Activated CD4-positive, alpha-beta T cell treated with anti-CD3 and anti-CD28 coated beads, Interleukin-2, amount 10 ng/mL, durations not matched to agents 7 days and 5 days (primary cell): ENCODE measurements around the gene ATP5F1B. TPM values are rescaled to one million over a fixed set of nuclear protein-coding genes. Genes with fewer than 3 reads are reported as not detected.

ENCODE experiments used
- CTCF ChIA-PET: fragments of 350-600 bp; sonication (Branson Sonifier 250); formaldehyde crosslinking; loops from one replicate; lab custom pipeline; 2021; ENCODE audit warnings: antibody characterized with exemption; lab: Charles Lee
- POLR2A ChIA-PET: fragments of 350-600 bp; sonication (Branson Sonifier 250); formaldehyde crosslinking; loops from one replicate; lab custom pipeline; 2021; ENCODE audit warnings: antibody characterized with exemption; lab: Charles Lee
- DNase-seq: peaks from one replicate; pipeline ENCODE4 v3.0.0-alpha.2; 2020
- H3K27ac Mint-ChIP-seq: one replicate; pipeline ENCODE4 v1.8.0; 2021; ENCODE audit warnings: mild to moderate bottlenecking, moderate library complexity, mixed read lengths
- H3K27me3 Mint-ChIP-seq: one replicate; pipeline ENCODE4 v1.8.0; 2021; ENCODE audit warnings: mixed read lengths
- H3K36me3 Mint-ChIP-seq: one replicate; pipeline ENCODE4 v1.8.0; 2021; ENCODE audit warnings: low read depth, mixed read lengths
- H3K4me1 Mint-ChIP-seq: one replicate; pipeline ENCODE4 v1.8.0; 2021; ENCODE audit warnings: mixed read lengths
- H3K4me3 Mint-ChIP-seq: one replicate; pipeline ENCODE4 v1.8.0; 2021; ENCODE audit warnings: mild to moderate bottlenecking, moderate library complexity, mixed read lengths
- H3K9me3 Mint-ChIP-seq: one replicate; pipeline ENCODE4 v1.8.0; 2021; ENCODE audit warnings: mixed read lengths
- total RNA-seq, 2 experiments: library from RNA; stranded (reverse); gene quantifications; one replicate each; pipeline ENCODE4 v1.2.3, GENCODE V29; 2021

ATP5F1B gene
- total RNA-seq, 2 experiments from 2014 or later = 506 to 539 TPM

DNA sequence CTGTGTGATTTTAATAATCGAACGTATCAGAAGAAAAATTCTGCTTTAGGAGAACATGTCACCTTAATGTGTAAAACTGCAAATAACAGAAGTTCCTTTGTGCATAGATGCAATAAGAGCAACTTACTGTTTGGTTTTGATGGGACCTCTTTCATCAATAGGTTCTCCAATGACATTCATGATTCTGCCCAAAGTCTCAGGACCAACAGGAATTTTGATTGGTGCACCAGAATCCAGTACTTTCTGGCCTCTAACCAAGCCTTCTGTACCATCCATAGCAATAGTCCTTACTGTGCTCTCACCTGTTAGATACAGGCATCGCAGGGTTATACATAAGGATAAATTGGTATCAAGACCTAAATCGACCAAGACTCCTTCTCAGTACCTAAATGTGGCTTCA, 1.1 kb downstream of the ATP5F1B start:
- Mint-ChIP-seq H3K36me3 (peaks cover 41% of the 10 kb centered on the region), H3K27me3 (no peaks in the 10 kb centered on the region), H3K4me3 (peak overlapping the region; percentile 93), H3K9me3 (no peaks in the 10 kb centered on the region), H3K27ac (peak overlapping the region; percentile 96), H3K4me1 (peaks cover 41% of the 10 kb centered on the region)
- no peak for DNase-seq
- ChIA-PET CTCF (interaction anchor here (4.3 kb wide), 1 partner anchor 9 kb away, joined by 27 read pairs; no protein-coding TSS in a partner anchor), POLR2A (interaction anchor here (0.6 kb wide), 1 partner anchor 8 kb away, joined by 3 read pairs; no protein-coding TSS in a partner anchor)

DNA sequence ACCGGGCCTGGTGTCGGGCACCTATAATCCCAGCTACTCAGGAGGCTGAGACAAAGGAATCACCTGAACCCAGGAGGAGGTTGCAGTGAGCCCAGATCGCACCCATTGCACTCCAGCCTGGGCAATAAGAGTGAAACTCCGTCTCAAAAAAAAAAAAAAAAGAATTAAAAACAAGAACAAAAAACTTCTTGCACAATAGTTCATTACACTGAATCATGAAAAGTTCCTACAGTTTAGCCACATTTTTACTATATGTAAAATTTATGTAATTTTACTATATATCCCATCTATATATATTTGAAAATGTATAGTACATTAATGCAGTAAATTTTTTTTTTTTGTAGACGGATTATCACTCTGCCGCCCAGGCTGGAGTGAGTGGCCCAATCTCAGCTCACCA, 4.6 kb downstream of the ATP5F1B start:
- CTCF ChIA-PET = interaction anchor here (0.7 to 1.3 kb wide), 3 partner anchors 17 to 505 kb away, joined by 4 to 5 read pairs (median 4); no protein-coding TSS in a partner anchor
- no peak overlapping the region for H3K4me3 Mint-ChIP-seq
- POLR2A ChIA-PET = interaction anchor here (0.7 kb wide), 1 partner anchor 943 kb away, joined by 4 read pairs; no protein-coding TSS in a partner anchor

DNA sequence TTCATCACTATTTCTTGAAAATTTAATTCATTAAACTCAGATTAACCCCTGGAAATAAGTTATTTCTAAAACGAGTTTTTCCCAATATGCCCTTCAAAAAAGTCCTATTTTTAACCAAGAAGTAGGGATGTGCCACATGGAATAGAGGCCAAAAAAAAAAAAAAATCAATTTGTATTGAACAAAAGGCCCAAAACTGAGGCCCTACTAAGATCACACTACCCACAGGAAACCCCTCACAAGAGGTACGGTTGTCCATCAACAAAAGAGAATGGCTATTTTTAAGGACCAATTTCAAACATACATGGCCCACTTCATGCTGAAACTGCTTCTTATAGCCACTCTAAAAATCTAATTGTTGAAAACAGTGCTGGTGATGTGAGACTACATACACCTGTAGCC, 8.2 kb downstream of the ATP5F1B start:
- Mint-ChIP-seq H3K4me1 (peaks cover 64% of the 10 kb centered on the region), H3K9me3 (no peaks in the 10 kb centered on the region), H3K27me3 (no peaks in the 10 kb centered on the region), H3K36me3 (peaks cover 38% of the 10 kb centered on the region), H3K27ac (peak overlapping the region; percentile 69), H3K4me3 (no peak overlapping the region)
- no peak for DNase-seq
- POLR2A ChIA-PET = no interaction called here
- CTCF ChIA-PET = interaction anchor here (0.5 to 4.8 kb wide), 3 partner anchors 8 to 47 kb away, joined by 3 to 27 read pairs (median 4); no protein-coding TSS in a partner anchor

More for the DNA sequence above, 4.6 kb downstream of the ATP5F1B start:
- Mint-ChIP-seq H3K36me3 (peaks cover 65% of the 10 kb centered on the region), H3K4me1 (peaks cover 61% of the 10 kb centered on the region), H3K9me3 (no peaks in the 10 kb centered on the region), H3K27me3 (no peaks in the 10 kb centered on the region), H3K27ac (no peak overlapping the region)
- no peak for DNase-seq

DNA sequence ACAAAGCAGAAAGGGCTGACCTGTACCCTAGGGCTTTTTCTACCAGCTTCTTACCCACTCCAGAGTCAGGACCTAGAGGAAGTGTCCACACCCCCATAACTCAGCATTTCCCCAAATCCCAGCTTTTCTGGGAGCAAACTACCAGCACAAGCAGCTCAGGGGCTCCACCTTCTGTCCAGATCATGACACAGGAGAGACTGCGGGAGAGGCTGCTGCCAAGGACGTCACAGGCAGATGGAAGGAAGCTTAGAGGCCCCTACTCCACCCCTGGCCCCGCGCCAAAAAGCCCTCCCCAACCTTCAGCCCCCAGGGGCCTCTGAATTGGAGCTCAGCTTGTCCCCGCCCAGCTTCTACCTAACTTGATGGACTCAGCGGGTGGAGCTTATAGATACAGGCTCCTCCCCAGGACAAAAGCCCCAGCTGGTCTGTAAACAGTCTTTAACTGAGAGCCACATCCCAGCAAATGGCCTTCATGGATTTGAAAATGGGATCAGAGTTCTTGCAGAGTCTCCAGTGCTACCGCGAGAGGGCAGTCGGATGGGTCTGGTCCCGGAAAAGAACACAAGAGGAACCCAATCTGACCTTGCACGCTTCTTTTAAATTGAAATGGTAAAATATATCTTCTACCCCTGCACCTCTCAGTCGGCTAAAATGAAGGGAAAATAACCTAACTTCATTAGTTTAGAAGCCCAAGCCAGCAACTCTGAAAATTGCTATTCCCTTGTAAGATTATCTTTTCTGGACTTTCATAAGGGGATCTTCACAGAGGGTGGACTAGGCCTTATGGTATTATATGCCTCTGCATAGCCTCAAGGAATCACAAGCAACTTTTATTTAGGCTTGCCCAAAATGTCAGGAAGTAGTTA, 8.9 kb downstream of the ATP5F1B start:
- CTCF ChIA-PET = interaction anchor here (0.5 to 4.8 kb wide), 21 partner anchors 9 to 370 kb away, joined by 3 to 27 read pairs (median 5); partner anchors contain the start of genes ATP5F1B, COQ10A, PAN2 and STAT2
- peak; percentile 94 for DNase-seq
- no peaks in the 10 kb centered on the region for H3K9me3 Mint-ChIP-seq
- H3K27ac Mint-ChIP-seq = peak overlapping the region; percentile 97
- H3K4me1 Mint-ChIP-seq = peaks cover 64% of the 10 kb centered on the region
- POLR2A ChIA-PET = interaction anchor here (0.8 to 2.0 kb wide), 2 partner anchors 8 to 51 kb away, joined by 3 to 6 read pairs; partner anchors contain the start of gene PTGES3
- no peaks in the 10 kb centered on the region for H3K27me3 Mint-ChIP-seq
- peaks cover 31% of the 10 kb centered on the region for H3K36me3 Mint-ChIP-seq
- H3K4me3 Mint-ChIP-seq = peak overlapping the region; percentile 94

DNA sequence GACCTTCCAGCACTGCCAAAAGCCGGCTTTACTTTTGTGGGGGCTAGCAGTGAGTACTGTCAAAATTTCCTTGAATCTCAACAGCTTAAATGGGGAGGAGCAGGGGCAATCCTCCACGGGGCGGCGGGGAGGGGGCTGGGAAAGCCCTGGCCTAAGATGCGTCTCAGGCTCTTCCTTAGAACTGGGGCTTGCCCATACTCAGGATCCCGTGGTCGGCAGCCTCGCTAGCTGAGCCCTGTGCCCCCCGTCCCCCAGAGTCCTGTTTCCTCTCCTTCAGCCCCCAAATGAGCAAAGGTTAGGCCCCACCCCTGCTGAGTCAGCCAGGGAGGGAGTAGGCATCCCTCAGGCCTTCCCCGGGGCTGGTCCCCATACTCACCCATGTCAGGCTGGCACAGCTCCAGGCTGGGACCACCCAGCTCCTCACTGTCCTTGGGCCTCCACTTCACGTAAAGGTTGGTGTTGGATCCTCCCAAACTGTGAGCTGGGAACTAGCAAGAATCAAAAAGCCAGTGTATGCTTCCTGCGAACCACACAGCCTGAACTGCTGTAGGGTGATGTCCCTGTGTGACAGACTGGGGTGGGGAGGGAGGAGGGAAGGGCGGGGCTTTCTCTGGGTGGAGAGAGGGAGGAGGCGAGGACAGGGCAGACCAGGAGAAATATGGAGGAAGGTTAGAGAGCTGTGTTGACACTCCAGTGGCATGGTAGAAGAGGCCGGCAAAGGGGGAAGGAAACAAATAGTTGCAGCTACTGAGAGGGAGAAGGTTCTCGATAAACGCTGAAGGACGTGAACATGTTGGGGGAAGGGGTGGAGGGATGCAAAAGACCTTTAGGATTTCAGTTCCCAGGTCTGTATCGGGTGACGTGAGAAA, 9.7 kb downstream of the ATP5F1B start:
- Mint-ChIP-seq H3K36me3 (peaks cover 32% of the 10 kb centered on the region), H3K9me3 (no peaks in the 10 kb centered on the region)
- POLR2A ChIA-PET = interaction anchor here (0.6 to 2.0 kb wide), 4 partner anchors 9 to 89 kb away, joined by 3 to 6 read pairs (median 4); partner anchors contain the start of genes NACA and PTGES3

DNA sequence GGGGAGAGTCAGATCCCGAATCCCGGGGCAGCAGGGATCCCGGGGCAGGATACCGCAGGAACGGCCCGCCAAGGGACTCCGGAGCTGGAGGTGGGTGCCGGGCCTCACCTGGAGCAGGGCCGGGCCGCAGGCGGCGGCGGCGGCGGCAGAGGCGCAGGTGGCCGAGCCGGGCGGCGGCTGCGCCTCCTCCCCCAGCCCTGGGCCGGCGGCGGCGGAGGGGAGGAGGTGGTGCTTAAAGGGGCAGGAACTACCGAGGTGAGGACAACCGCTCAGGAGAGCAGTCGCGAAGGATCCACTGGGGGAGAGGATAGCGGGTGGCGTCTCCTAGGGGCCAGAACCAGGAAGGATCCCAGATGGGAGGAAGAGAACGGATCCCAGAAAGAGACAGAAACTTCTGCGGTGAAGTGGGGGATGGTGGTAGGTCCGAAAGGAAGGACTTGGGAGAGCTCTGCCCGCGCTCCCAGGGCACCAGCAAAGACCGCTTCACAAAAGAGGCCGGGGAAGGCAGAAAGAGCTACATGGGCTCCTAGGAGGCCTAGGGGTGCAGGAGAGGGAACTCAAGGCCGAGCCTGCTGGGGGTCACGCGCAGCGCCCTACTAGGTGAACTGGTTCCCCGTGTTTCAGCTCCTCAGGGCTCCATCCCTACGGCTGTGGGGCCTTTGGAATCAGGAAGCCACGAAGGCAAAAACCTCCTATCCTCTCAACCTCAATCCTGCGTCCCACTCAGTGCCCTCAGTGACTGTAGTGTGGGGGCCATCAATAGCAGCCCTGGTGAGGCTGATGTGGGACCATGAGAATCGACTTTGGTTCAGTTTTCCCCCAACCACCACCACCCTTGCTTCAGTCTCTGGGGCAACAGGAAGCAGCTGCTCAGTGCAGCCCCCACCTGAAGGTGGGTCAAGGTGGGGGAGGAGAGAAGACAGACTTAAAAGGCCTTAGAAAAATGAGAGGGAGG, 10.7 kb downstream of the ATP5F1B start:
- Mint-ChIP-seq H3K36me3 (peaks cover 28% of the 10 kb centered on the region), H3K4me3 (peak overlapping the region; percentile 94)
- POLR2A ChIA-PET = interaction anchor here (0.6 to 2.0 kb wide), 3 partner anchors 43 to 90 kb away, joined by 3 to 6 read pairs (median 4); partner anchors contain the start of genes NACA and PTGES3

More for the DNA sequence above, 9.7 kb downstream of the ATP5F1B start:
- Mint-ChIP-seq H3K27me3 (no peaks in the 10 kb centered on the region), H3K4me3 (peak overlapping the region; percentile 94), H3K27ac (peak overlapping the region; percentile 97), H3K4me1 (peaks cover 72% of the 10 kb centered on the region)
- peak; percentile 89 for DNase-seq
- CTCF ChIA-PET = interaction anchor here (0.7 to 4.8 kb wide), 17 partner anchors 9 to 369 kb away, joined by 3 to 27 read pairs (median 4); partner anchors contain the start of genes ATP5F1B, COQ10A and STAT2

DNA sequence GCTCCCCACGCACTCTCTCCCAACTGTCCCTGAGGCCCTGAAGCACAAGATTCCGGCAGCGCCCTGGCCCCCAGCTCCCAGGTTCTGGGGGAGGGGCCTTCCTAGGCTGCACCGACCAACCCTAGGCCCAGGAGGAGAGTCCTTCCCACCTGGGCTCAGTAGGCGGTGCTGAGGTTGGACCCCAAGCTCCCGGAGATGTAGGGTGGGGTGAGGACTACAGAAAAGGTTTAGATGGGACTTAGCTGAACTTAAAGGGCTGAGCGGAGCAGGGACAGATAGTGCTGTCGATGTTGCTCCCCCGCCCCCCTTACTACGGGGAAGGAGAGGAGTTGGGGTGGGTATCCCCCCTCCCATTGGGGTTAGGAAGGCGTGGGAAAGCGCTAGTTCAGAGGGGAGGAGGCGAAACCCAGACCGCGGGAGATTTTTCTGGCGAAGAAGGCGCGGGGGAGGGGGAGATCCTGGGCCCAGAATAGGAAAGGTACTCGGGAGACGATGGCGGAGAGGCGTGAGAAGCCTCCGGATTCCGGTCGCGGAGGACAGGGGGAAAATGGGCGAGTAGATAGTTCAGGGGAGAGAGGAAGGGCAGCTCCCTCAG, 11.4 kb downstream of the ATP5F1B start:
- DNase-seq = peak; percentile 19
- Mint-ChIP-seq H3K27ac (peak overlapping the region; percentile 84), H3K4me3 (peak overlapping the region; percentile 94), H3K9me3 (no peaks in the 10 kb centered on the region), H3K27me3 (no peaks in the 10 kb centered on the region), H3K4me1 (peaks cover 74% of the 10 kb centered on the region), H3K36me3 (peaks cover 23% of the 10 kb centered on the region)
- POLR2A ChIA-PET = interaction anchor here (1.0 kb wide), 1 partner anchor 91 kb away, joined by 4 read pairs; the partner anchor contains the start of gene NACA
- CTCF ChIA-PET = interaction anchor here (0.5 to 4.8 kb wide), 7 partner anchors 12 to 478 kb away, joined by 3 to 27 read pairs (median 4); partner anchors contain the start of genes ATP5F1B and SMARCC2

More for the DNA sequence above, 10.7 kb downstream of the ATP5F1B start:
- H3K4me1 Mint-ChIP-seq = peaks cover 78% of the 10 kb centered on the region
- CTCF ChIA-PET = interaction anchor here (0.7 to 4.8 kb wide), 12 partner anchors 8 to 477 kb away, joined by 3 to 27 read pairs (median 7); partner anchors contain the start of genes ATP5F1B, SMARCC2 and STAT2
- peak; percentile 72 for DNase-seq
- H3K9me3 Mint-ChIP-seq = no peaks in the 10 kb centered on the region
- no peaks in the 10 kb centered on the region for H3K27me3 Mint-ChIP-seq
- peak overlapping the region; percentile 97 for H3K27ac Mint-ChIP-seq

DNA sequence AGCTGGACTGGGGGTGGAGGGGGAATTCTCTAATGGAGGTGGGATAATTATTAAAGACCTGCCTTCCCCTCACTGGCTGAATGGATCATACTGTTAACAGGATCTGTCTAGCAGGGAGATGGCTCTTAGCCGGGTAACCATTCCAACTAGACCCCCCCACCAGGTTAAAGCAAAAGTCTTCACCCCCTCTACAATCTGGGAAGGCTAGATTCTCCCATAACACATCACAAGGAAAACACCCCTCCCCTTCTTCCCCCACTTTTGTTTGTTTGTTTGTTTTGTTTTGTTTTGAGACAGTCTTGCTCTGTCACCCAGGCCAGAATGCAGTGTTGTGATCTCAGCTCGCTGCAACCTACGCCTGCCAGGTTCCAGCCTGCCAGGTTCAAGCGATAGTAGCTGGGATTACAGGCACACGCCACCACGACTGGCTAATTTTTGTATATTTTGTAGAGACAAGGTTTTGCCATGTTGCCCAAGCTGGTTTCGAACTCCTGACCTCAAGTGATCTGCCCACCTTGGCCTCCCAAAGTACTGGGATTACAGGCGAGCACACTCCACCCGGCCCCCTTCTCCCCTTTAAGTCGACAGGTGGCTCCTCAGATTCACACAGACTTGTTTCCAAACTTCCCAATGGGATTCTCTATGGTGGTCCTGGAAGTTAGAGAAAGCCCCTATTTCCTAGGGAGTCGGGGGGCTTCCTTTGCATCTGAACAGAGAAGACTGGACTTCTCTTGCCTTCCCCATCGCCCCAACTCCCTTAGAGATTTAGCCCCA, 12.1 kb downstream of the ATP5F1B start:
- Mint-ChIP-seq H3K36me3 (peaks cover 23% of the 10 kb centered on the region), H3K4me3 (peak overlapping the region; percentile 94), H3K9me3 (no peaks in the 10 kb centered on the region), H3K27ac (peak overlapping the region; percentile 22), H3K4me1 (peaks cover 73% of the 10 kb centered on the region), H3K27me3 (no peaks in the 10 kb centered on the region)
- no peak for DNase-seq
- CTCF ChIA-PET = interaction anchor here (0.5 to 4.8 kb wide), 6 partner anchors 51 to 654 kb away, joined by 3 to 27 read pairs (median 4); partner anchors contain the start of gene SMARCC2
- POLR2A ChIA-PET = no interaction called here

DNA sequence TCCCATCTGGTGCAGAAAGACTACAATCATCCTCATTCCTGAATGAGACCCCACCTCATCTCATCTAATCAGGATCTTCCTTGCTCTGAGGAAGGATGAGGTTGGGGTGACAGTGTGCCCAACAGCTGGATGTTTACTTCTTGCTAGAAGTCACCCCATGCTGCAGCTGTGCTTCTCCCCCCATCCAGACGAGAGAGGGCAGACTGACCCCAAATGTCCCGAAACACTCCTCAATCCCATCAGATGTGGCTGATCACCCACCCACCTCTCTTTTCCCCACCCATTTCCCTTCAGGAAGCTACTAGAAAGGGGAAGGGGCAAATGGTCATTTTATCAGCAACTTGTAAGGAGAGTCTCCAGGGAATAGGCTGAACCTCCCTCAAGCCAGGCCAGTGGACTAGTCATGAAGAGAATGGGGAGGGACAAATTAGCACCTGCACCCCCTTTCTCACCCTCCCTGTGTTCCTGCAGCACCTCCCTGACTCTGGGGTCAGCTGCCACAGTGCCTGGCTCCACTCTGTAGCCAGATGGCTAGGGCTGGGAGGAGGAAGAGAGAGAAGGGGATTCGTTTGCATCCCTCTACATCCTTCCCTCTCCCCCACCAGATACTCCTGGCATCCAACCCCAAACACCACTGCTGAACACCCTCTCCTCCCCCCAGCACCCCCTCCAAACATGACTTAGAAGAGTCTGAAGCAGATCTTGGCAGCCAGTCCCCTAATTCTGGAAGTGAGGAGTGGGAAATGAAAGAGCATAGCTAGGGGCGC, 12.9 kb downstream of the ATP5F1B start:
- H3K27me3 Mint-ChIP-seq = no peaks in the 10 kb centered on the region
- CTCF ChIA-PET = interaction anchor here (0.6 to 1.7 kb wide), 2 partner anchors 443 to 655 kb away, joined by 3 read pairs; partner anchors contain the start of gene SMARCC2
- POLR2A ChIA-PET = no interaction called here
- peak overlapping the region; percentile 94 for H3K4me3 Mint-ChIP-seq
- H3K4me1 Mint-ChIP-seq = peaks cover 76% of the 10 kb centered on the region
- no peaks in the 10 kb centered on the region for H3K9me3 Mint-ChIP-seq
- peaks cover 17% of the 10 kb centered on the region for H3K36me3 Mint-ChIP-seq
- DNase-seq = no peak
- H3K27ac Mint-ChIP-seq = peak overlapping the region; percentile 59
